Ovary (tissue), 3 donors: ENCODE data around the gene ZBTB2.

ENCODE experiments used
- CTCF ChIP-seq, 3 donors: fragments of 450-650 bp in 2 of 3; fragments of 200-600 bp in 1 of 3; IDR thresholded peaks; one replicate each; pipeline versions ENCODE4 v1.5.1 to v1.8.0; 2016 to 2022; ENCODE audit warnings: antibody characterized with exemption in 3 of 3, mild to moderate bottlenecking in 1 of 3
- EP300 ChIP-seq: sonication (generic); formaldehyde crosslinking; IDR thresholded peaks from one replicate; pipeline ENCODE4 v1.6.1; 2017; ENCODE audit warnings: antibody characterized with exemption
- POLR2A ChIP-seq: fragments of 450-650 bp; IDR thresholded peaks from one replicate; pipeline ENCODE4 v1.6.1; 2017; ENCODE audit warnings: antibody characterized with exemption, mild to moderate bottlenecking, moderate library complexity
- donor health status: DM: no; HTN: no; CAD: no.

GRCh38 chr6:151317995-151318365 is 73.4 kb downstream of the ZBTB2 start:
- no peak for TF ChIP-seq POLR2A
- no peak for TF ChIP-seq CTCF (IDR thresholded peaks at IDR 0.05)
- TF ChIP-seq EP300: no peak
